SU-DHL-6 (cell line): ENCODE results near the gene PPP3CA.

Experiments used
- H2AFZ ChIP-seq: fragments of 200-600 bp; sonication (generic); 2 replicates; pipeline ENCODE4 v1.6.1; 2014; ENCODE audit warnings: low read depth, mild to moderate bottlenecking, moderate library complexity, mixed read lengths, antibody characterized with exemption, low read length; ENCODE audit not compliant: severe bottlenecking
- H3F3A ChIP-seq: fragments of 200-600 bp; shearing (Covaris generic); 2 replicates; pipeline ENCODE4 v1.6.0; 2016; ENCODE audit warnings: antibody characterized with exemption, mild to moderate bottlenecking; ENCODE audit not compliant: insufficient read depth
- H3K27ac ChIP-seq: fragments of 200-600 bp; sonication (generic); 2 replicates; pipeline ENCODE4 v1.5.1; 2016; ENCODE audit warnings: low read depth, mild to moderate bottlenecking, low read length, moderate library complexity, mixed read lengths
- H3K27me3 ChIP-seq: fragments of 200-600 bp; sonication (generic), shearing (Covaris generic); 2 replicates; pipeline ENCODE4 v1.6.0; 2014; ENCODE audit warnings: mild to moderate bottlenecking, low read length
- H3K36me3 ChIP-seq: fragments of 200-600 bp; sonication (generic); 2 replicates; pipeline ENCODE4 v1.6.1; 2014; ENCODE audit warnings: mild to moderate bottlenecking, low read length, mixed read lengths
- H3K4me2 ChIP-seq: fragments of 300-600, 200-600 bp; shearing (Covaris generic), sonication (generic); 2 replicates; pipeline ENCODE4 v1.6.0; 2014; ENCODE audit warnings: low read length, low read depth, mild to moderate bottlenecking; ENCODE audit not compliant: poor library complexity, severe bottlenecking
- H3K4me3 ChIP-seq: fragments of 200-600 bp; sonication (generic); 2 replicates; pipeline ENCODE4 v1.5.1; 2014; ENCODE audit warnings: antibody characterized with exemption, low read length, mild to moderate bottlenecking, mixed read lengths; ENCODE audit not compliant: insufficient read depth, poor library complexity, severe bottlenecking
- H3K79me2 ChIP-seq: fragments of 200-600 bp; sonication (generic); 2 replicates; pipeline ENCODE4 v1.6.1; 2014; ENCODE audit warnings: mild to moderate bottlenecking, low read length, moderate library complexity; ENCODE audit not compliant: insufficient read depth
- H3K9ac ChIP-seq: fragments of 200-600 bp; sonication (generic); 2 replicates; pipeline ENCODE4 v1.7.0; 2014; ENCODE audit warnings: mild to moderate bottlenecking, low read length
- H3K9me2 ChIP-seq: fragments of 200-600 bp; sonication (generic); replicated peaks from 2 replicates; pipeline ENCODE4 v1.6.1; 2014; ENCODE audit warnings: low read length; ENCODE audit not compliant: insufficient read depth
- H3K9me3 ChIP-seq: fragments of 200-600 bp; sonication (generic); 2 replicates; pipeline ENCODE4 v1.6.1; 2014; ENCODE audit warnings: low read length, mixed read lengths; ENCODE audit not compliant: insufficient read depth
- H4K20me1 ChIP-seq: fragments of 200-600 bp; sonication (generic); 2 replicates; pipeline ENCODE4 v1.6.1; 2014; ENCODE audit warnings: low read depth, mild to moderate bottlenecking, antibody characterized with exemption, low read length, moderate library complexity, mixed read lengths
- CTCF ChIP-seq: fragments of 200-600 bp; sonication (generic); IDR thresholded peaks from one replicate; pipeline ENCODE4 v1.5.1; 2017; ENCODE audit warnings: antibody characterized with exemption, mild to moderate bottlenecking, low read length, moderate library complexity; ENCODE audit not compliant: insufficient read depth, poor library complexity, severe bottlenecking
- EZH2phosphoT487 ChIP-seq: fragments of 200-600 bp; sonication (generic), shearing (Covaris generic); conservative IDR thresholded peaks from 2 replicates; pipeline ENCODE4 v1.6.1; 2018; ENCODE audit warnings: mild to moderate bottlenecking, antibody characterized with exemption, low read length, moderate library complexity, mixed read lengths

Gene PPP3CA

DNA sequence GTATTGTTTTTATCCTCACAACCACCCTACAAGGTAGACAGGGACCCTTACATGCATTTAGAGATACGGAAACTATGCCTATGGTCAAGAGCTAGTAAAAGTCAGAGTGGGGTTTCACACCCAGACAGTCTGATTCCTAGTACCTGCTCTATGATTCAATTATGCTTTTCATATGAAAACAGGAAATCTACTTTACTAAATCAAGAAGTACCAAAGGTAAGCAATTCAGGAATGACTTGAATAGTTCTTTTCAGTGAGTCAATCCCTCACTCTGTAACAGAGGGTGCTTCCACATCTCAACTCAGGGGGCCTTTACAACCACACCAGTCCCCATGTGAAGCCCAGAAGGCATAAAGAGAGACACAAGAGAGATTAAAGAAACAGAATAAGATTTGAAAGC, 191.4 kb downstream of the PPP3CA start:
- Histone ChIP-seq H3K79me2 (no peaks in the 10 kb centered on the region), H4K20me1 (no peaks in the 10 kb centered on the region), H3K27me3 (no peaks in the 10 kb centered on the region), H3K36me3 (no peaks in the 10 kb centered on the region), H3K4me3 (no peak overlapping the region), H3K4me2 (no peak overlapping the region), H3K27ac (no peak overlapping the region), H3F3A (no peaks in the 10 kb centered on the region), H3K9me2 (no peaks in the 10 kb centered on the region), H2AFZ (no peak overlapping the region), H3K9ac (no peak overlapping the region), H3K9me3 (no peaks in the 10 kb centered on the region)
- TF ChIP-seq EZH2phosphoT487, result no peak
- no peak for TF ChIP-seq CTCF

GRCh38 chr4:101155368-101155767, 192.0 kb downstream of the PPP3CA start:
- Histone ChIP-seq H3K79me2 (no peaks in the 10 kb centered on the region), H3K4me3 (no peak overlapping the region), H3K9me3 (no peaks in the 10 kb centered on the region), H3K27ac (no peak overlapping the region), H3K9ac (no peak overlapping the region), H3K9me2 (no peaks in the 10 kb centered on the region), H3K4me2 (no peak overlapping the region), H3K36me3 (no peaks in the 10 kb centered on the region), H3K27me3 (no peaks in the 10 kb centered on the region), H4K20me1 (no peaks in the 10 kb centered on the region), H2AFZ (no peak overlapping the region), H3F3A (no peaks in the 10 kb centered on the region)
- TF ChIP-seq EZH2phosphoT487 (no peak), CTCF (no peak)

DNA sequence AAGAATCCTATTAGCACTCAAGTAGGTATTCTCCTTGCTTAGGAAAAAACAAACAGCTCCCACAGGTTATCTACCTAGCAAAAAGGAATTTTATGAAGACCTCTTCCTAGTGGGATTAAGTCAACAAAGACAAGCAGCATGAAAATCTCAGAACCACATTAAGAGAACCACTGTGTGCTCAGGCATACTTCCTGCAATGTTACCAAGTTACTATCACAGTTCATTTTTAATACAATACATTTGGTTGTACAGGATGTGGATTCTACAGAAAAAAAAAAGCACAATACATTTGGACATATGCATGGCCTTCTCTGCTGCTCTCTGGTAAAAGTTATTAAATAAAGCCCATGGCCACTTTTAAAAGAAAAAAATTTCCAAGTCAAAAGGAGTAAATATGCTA, 193.7 kb downstream of the PPP3CA start:
- Histone ChIP-seq H3K9me3 (no peaks in the 10 kb centered on the region), H3K36me3 (no peaks in the 10 kb centered on the region), H3K9me2 (no peaks in the 10 kb centered on the region), H3F3A (no peaks in the 10 kb centered on the region), H3K79me2 (no peaks in the 10 kb centered on the region), H2AFZ (no peak overlapping the region), H3K27ac (no peak overlapping the region), H3K27me3 (no peaks in the 10 kb centered on the region), H3K4me2 (no peak overlapping the region), H3K9ac (no peak overlapping the region), H3K4me3 (no peak overlapping the region), H4K20me1 (no peaks in the 10 kb centered on the region)
- no peak for TF ChIP-seq EZH2phosphoT487
- TF ChIP-seq CTCF, result no peak

- Histone ChIP-seq H4K20me1 (no peaks in the 10 kb centered on the region), H3K27ac (no peak overlapping the region), H3K9me2 (no peaks in the 10 kb centered on the region), H3K4me2 (no peak overlapping the region), H3K9ac (no peak overlapping the region), H3K4me3 (no peak overlapping the region), H3K27me3 (no peaks in the 10 kb centered on the region), H2AFZ (no peak overlapping the region), H3K36me3 (no peaks in the 10 kb centered on the region), H3K79me2 (no peaks in the 10 kb centered on the region), H3F3A (no peaks in the 10 kb centered on the region), H3K9me3 (no peaks in the 10 kb centered on the region)
- TF ChIP-seq CTCF (no peak), EZH2phosphoT487 (no peak)
Measured at GRCh38 chr4:101152521-101152920, 194.8 kb downstream of the PPP3CA start.
